HepG2 (cell line): Measurements from ENCODE around the gene NARF. TPM values are rescaled to one million over a fixed set of nuclear protein-coding genes. Genes with fewer than 3 reads are reported as not detected.

ENCODE experiments used
- ATF1 ChIP-seq: IDR thresholded peaks from 2 replicates; pipeline ENCODE4 v1.6.1; 2016; ENCODE audit warnings: mild to moderate bottlenecking, control low read depth
- ERF ChIP-seq: IDR thresholded peaks from 2 replicates; pipeline ENCODE4 v1.6.1; 2018; ENCODE audit warnings: missing biosample characterization, missing genetic modification reagents
- ETV5 ChIP-seq: IDR thresholded peaks from 2 replicates; pipeline ENCODE4 v1.6.1; 2018; ENCODE audit warnings: missing biosample characterization, missing genetic modification reagents, inconsistent platforms, borderline replicate concordance
- FOXM1 ChIP-seq: sonication (generic); formaldehyde crosslinking; IDR thresholded peaks from 2 replicates; pipeline ENCODE4 v1.5.0; 2020; ENCODE audit warnings: missing genetic modification reagents
- NBN ChIP-seq: fragments of 450-650 bp; conservative IDR thresholded peaks from 2 replicates; pipeline ENCODE4 v1.6.1; 2017
- POGZ ChIP-seq: sonication (generic); formaldehyde crosslinking; IDR thresholded peaks from 2 replicates; pipeline ENCODE4 v1.4.0; 2020; ENCODE audit warnings: mild to moderate bottlenecking, missing genetic modification reagents
- POLR2A ChIP-seq, 2 experiments: IDR thresholded peaks; 2 replicates each; pipeline ENCODE4 v1.6.1; 2011; ENCODE audit warnings: low read depth in 2 of 2, low read length in 2 of 2, mild to moderate bottlenecking in 1 of 2, moderate library complexity in 1 of 2; ENCODE audit not compliant: insufficient read depth in 1 of 2
- SNAPC4 ChIP-seq: sonication (generic); formaldehyde crosslinking; IDR thresholded peaks from 2 replicates; pipeline ENCODE4 v1.4.0; 2020; ENCODE audit warnings: mild to moderate bottlenecking, missing genetic modification reagents
- SPEN ChIP-seq: sonication (generic); formaldehyde crosslinking; IDR thresholded peaks from 2 replicates; pipeline ENCODE4 v1.5.1; 2020; ENCODE audit warnings: low read depth, mild to moderate bottlenecking, missing genetic modification reagents
- ZBTB1 ChIP-seq: sonication (generic); formaldehyde crosslinking; IDR thresholded peaks from 2 replicates; pipeline ENCODE4 v1.4.0; 2020; ENCODE audit warnings: missing genetic modification reagents, borderline replicate concordance
- ZMAT3 ChIP-seq: sonication (generic); formaldehyde crosslinking; conservative IDR thresholded peaks from 2 replicates; pipeline ENCODE4 v1.7.0; 2021; ENCODE audit warnings: missing genetic modification reagents
- ZNF264 ChIP-seq: sonication (generic); formaldehyde crosslinking; IDR thresholded peaks from 2 replicates; pipeline ENCODE4 v1.4.0; 2020; ENCODE audit warnings: missing genetic modification reagents
- ZNF276 ChIP-seq: sonication (generic); formaldehyde crosslinking; IDR thresholded peaks from 2 replicates; pipeline ENCODE4 v1.4.0; 2020; ENCODE audit warnings: mild to moderate bottlenecking, low read depth, missing genetic modification reagents
- ZNF280D ChIP-seq: sonication (generic); formaldehyde crosslinking; IDR thresholded peaks from 2 replicates; pipeline ENCODE4 v1.5.1; 2020; ENCODE audit warnings: mild to moderate bottlenecking, missing genetic modification reagents
- ZNF510 ChIP-seq: sonication (generic); formaldehyde crosslinking; IDR thresholded peaks from 2 replicates; pipeline ENCODE4 v1.4.0; 2020; ENCODE audit warnings: low read depth, mild to moderate bottlenecking, missing genetic modification reagents
- ZNF512 ChIP-seq: sonication (generic); formaldehyde crosslinking; IDR thresholded peaks from 2 replicates; pipeline ENCODE4 v1.4.0; 2020; ENCODE audit warnings: mild to moderate bottlenecking, missing genetic modification reagents
- ZNF83 ChIP-seq: sonication (generic); formaldehyde crosslinking; IDR thresholded peaks from 2 replicates; pipeline ENCODE4 v1.4.0; 2020; ENCODE audit warnings: missing genetic modification reagents, mild to moderate bottlenecking, borderline replicate concordance
- polyA plus RNA-seq, 8 experiments: library from polyadenylated mRNA; depleted of rRNA in 3 of 8; stranded (reverse) in 7 of 8; unstranded in 1 of 8; fragments of >200 nt; fragmentation: Illumina TruSeq in 4 of 8; extraction: Trizol in 4 of 8; gene quantifications; 2 replicates each; pipeline versions ENCODE4 v1.2.1 to v1.2.3, GENCODE V29; 2011 to 2016; ENCODE audit warnings: low read depth in 4 of 8, missing spikeins in 1 of 8, mixed read lengths in 1 of 8; ENCODE audit not compliant: insufficient read depth in 1 of 8
- total RNA-seq, 5 experiments: library from RNA; depleted of rRNA; stranded (reverse); fragments of >200 nt; fragmentation: Illumina TruSeq; extraction: Trizol; gene quantifications; 2 replicates each; pipeline ENCODE4 v1.2.3, GENCODE V29; 2016; ENCODE audit warnings: low read depth in 1 of 5

NARF gene
- total and polyA plus RNA-seq, 2 of the 13 experiments (the other 11 are each of a cell fraction or from before 2014, with no cell fraction given), result 61.1 to 144 TPM

GRCh38 chr17:82518826-82519810 lies 60.6 kb downstream of the NARF start, which contains the start of gene FOXK2 (continued):
- TF ChIP-seq ZNF280D (CRISPR knock-in tag) (peak; percentile 36; the same call in 1 of the 2 replicates), FOXM1 (CRISPR knock-in tag) (peak; percentile 75; the same call in 1 of the 2 replicates), SNAPC4 (no peak), ZBTB1 (CRISPR knock-in tag) (0 out of 2 replicates have a peak, but pooled peaks have one; percentile 14), SPEN (CRISPR knock-in tag) (peak; percentile 87), ZNF83 (CRISPR knock-in tag) (no peak), ZNF276 (peak; percentile 95), NBN (no peak), POLR2A (IDR thresholded peaks at IDR 0.05; ENCODE audit: insufficient read depth in 1 of 2, low read depth in 2 of 2, low read length in 2 of 2) (peak; percentile 66 to 81), POGZ (CRISPR knock-in tag) (peak; percentile 16; the same call in 1 of the 2 replicates), ZNF512 (no peak), ZMAT3 (CRISPR knock-in tag) (peak; percentile 33; the same call in 1 of the 2 replicates), ERF (CRISPR knock-in tag) (no peak; the same call in 1 of the 2 replicates), ETV5 (CRISPR knock-in tag) (0 out of 2 replicates have a peak, but pooled peaks have one; percentile 34), ZNF510 (peak; percentile 73; the same call in 1 of the 2 replicates), ATF1 (no peak), ZNF264 (CRISPR knock-in tag) (peak; percentile 60; the same call in 1 of the 2 replicates)
